Right lobe of liver (tissue), 6 donors: ENCODE measurements around the gene AGAP2. TPM values are rescaled to one million over a fixed set of nuclear protein-coding genes. Genes with fewer than 3 reads are reported as not detected.

Experiments used
- ATAC-seq, 4 donors: fragments of 200-7000 bp; cut with Tn5 transposase; one replicate each; pipeline ENCODE4 v1.9.1; 2020; ENCODE audit warnings: mild to moderate bottlenecking in 4 of 4, moderate library complexity in 4 of 4
- DNase-seq, 3 donors: peaks; one replicate each; pipeline ENCODE4 v3.0.0-alpha.2; 2020
- H3K27ac ChIP-seq, 3 donors: fragments of 200-600 bp; one replicate each; pipeline ENCODE4 v1.8.0; 2022
- H3K27me3 ChIP-seq, 2 donors: fragments of 200-600 bp; one replicate each; pipeline ENCODE4 v1.8.0; 2022
- H3K36me3 ChIP-seq, 4 donors: fragments of 200-600 bp; sonication (generic) in 1 of 4; one replicate each; pipeline versions ENCODE4 v1.5.1 to v1.8.0; 2017 to 2022; ENCODE audit warnings: control low read depth in 1 of 4
- H3K4me1 ChIP-seq, 4 donors: fragments of 200-600 bp; sonication (generic) in 1 of 4; one replicate each; pipeline versions ENCODE4 v1.5.1 to v1.8.0; 2017 to 2022; ENCODE audit warnings: control low read depth in 1 of 4
- H3K4me3 ChIP-seq, 3 donors: fragments of 200-600 bp; one replicate each; pipeline ENCODE4 v1.8.0; 2022
- H3K9me3 ChIP-seq, 4 donors: fragments of 200-600 bp; sonication (generic) in 1 of 4; one replicate each; pipeline versions ENCODE4 v1.5.1 to v1.8.0; 2017 to 2022; ENCODE audit warnings: control low read depth in 1 of 4
- CTCF ChIP-seq, 4 donors: fragments of 200-600 bp in 3 of 4; fragments of 450-650 bp in 1 of 4; IDR thresholded peaks; one replicate each; pipeline versions ENCODE4 v1.5.1 to v1.8.0; 2016 to 2022; ENCODE audit warnings: antibody characterized with exemption in 4 of 4, mild to moderate bottlenecking in 2 of 4
- POLR2A ChIP-seq: fragments of 450-650 bp; IDR thresholded peaks from one replicate; pipeline ENCODE4 v1.6.1; 2017; ENCODE audit warnings: antibody characterized with exemption, mild to moderate bottlenecking
- WGBS: methylation state at CpG from one replicate; pipeline ENCODE4 v1.1.6; 2018; ENCODE audit warnings: low coverage, low lambda C conversion rate; ENCODE audit not compliant: insufficient coverage; ENCODE audit errors: missing lambda C conversion rate; 5-methylcytosine and 5-hydroxymethylcytosine counted together
- intact Hi-C, 2 donors: fragments of 100-400 bp; cut with DNase I; formaldehyde crosslinking; loops; one replicate each; pipeline versions ENCODE4 v1.11.2 to v1.14.1; 2022
- total RNA-seq, 6 experiments: library from RNA; depleted of rRNA in 2 of 6; stranded (reverse); fragments of >200 nt in 2 of 6; fragmentation: NEBNext Ultra II Directional in 3 of 6; extraction: Animal tissue kit (Norgen Biotek cat#: 25700) in 3 of 6; gene quantifications; one replicate each; pipeline versions ENCODE4 v1.1.0 to v1.2.4, GENCODE V29; 2016 to 2023
- donor health status: DM: no; HTN: yes; CAD: no.
- donor health status: DM: no; HTN: no; CAD: no.
- donor health status: DM: no; HTN: no; CAD: no.
- donor health status: DM: no; HTN: yes; CAD: no.
- donor health status: DM: no; HTN: yes; CAD: no.

The AGAP2 gene
- total RNA-seq, 6 experiments from 2014 or later = 0.26 to 0.87 (median 0.57) TPM

GRCh38 chr12:57764662-57765002 is 26.1 kb upstream of the AGAP2 start:
- H3K27me3 ChIP-seq = peaks cover 4 to 9% of the 10 kb centered on the region in 2 donors
- intact Hi-C loops = no loop called here
- DNase-seq (no peak), ATAC-seq (peak in 3 of 4 donors; percentile 10 to 17 (median 13))
- H3K4me1 ChIP-seq = peaks cover 0 to 16% (median 0%) of the 10 kb centered on the region in 4 donors
- 28% methylated on average over 3 of the region's 17 CpGs for WGBS
- no peak for TF ChIP-seq POLR2A
- TF ChIP-seq CTCF (IDR thresholded peaks at IDR 0.05) = no peak
- no peaks in the 10 kb centered on the region for H3K9me3 ChIP-seq
- peak overlapping the region in 1 of 3 donors; percentile 35 for H3K4me3 ChIP-seq
- H3K36me3 ChIP-seq = no peaks in the 10 kb centered on the region
- H3K27ac ChIP-seq = no peak overlapping the region

- no peaks in the 10 kb centered on the region for H3K9me3 ChIP-seq
- peaks cover 4 to 9% of the 10 kb centered on the region in 2 donors for H3K27me3 ChIP-seq
- ATAC-seq (no peak), DNase-seq (no peak)
- H3K36me3 ChIP-seq = no peaks in the 10 kb centered on the region
- no peak overlapping the region for H3K27ac ChIP-seq
- intact Hi-C loops = no loop called here
- H3K4me1 ChIP-seq = peaks cover 0 to 16% (median 0%) of the 10 kb centered on the region in 4 donors
- WGBS = 80% methylated on average over 4 of the region's 6 CpGs
- no peak overlapping the region for H3K4me3 ChIP-seq
- TF ChIP-seq POLR2A (no peak), CTCF (IDR thresholded peaks at IDR 0.05) (no peak)
Observed at GRCh38 chr12:57763881-57764661, 25.5 kb upstream of the AGAP2 start.

GRCh38 chr12:57762463-57762862 is 23.9 kb upstream of the AGAP2 start:
- H3K27me3 ChIP-seq = peaks cover 4 to 9% of the 10 kb centered on the region in 2 donors
- ATAC-seq (no peak), DNase-seq (no peak)
- TF ChIP-seq CTCF (IDR thresholded peaks at IDR 0.05) (no peak), POLR2A (no peak)
- no peak overlapping the region for H3K4me3 ChIP-seq
- H3K36me3 ChIP-seq = no peaks in the 10 kb centered on the region
- intact Hi-C loops = no loop called here
- H3K9me3 ChIP-seq = no peaks in the 10 kb centered on the region
- H3K4me1 ChIP-seq = peaks cover 0 to 16% (median 0%) of the 10 kb centered on the region in 4 donors
- H3K27ac ChIP-seq = no peak overlapping the region
- 83% methylated on average over 2 of the region's 2 CpGs for WGBS

- ATAC-seq (no peak), DNase-seq (no peak)
- no peaks in the 10 kb centered on the region for H3K36me3 ChIP-seq
- no peaks in the 10 kb centered on the region for H3K9me3 ChIP-seq
- no peak overlapping the region for H3K27ac ChIP-seq
- TF ChIP-seq POLR2A (no peak), CTCF (IDR thresholded peaks at IDR 0.05) (no peak)
- H3K4me3 ChIP-seq = no peak overlapping the region
- 75% methylated on average over 4 of the region's 4 CpGs for WGBS
- intact Hi-C loops = no loop called here
- H3K27me3 ChIP-seq = peaks cover 4 to 9% of the 10 kb centered on the region in 2 donors
- peaks cover 0 to 19% (median 0%) of the 10 kb centered on the region in 4 donors for H3K4me1 ChIP-seq
Observed at GRCh38 chr12:57761391-57761998, 23.0 kb upstream of the AGAP2 start.
